Endothelial cell of umbilical vein (primary cell): ENCODE measurements around the gene CMC2. TPM values are rescaled to one million over a fixed set of nuclear protein-coding genes. Genes with fewer than 3 reads are reported as not detected.
A peak's percentile ranks its signal among the peaks of the same experiment; 100 is the strongest.

Experiments
- BruUV-seq: library from RNA; stranded (reverse); fragments of 400-500 nt; replicated peaks from 2 replicates; lab custom pipeline; 2021; lab: Mats Ljungman, UMichigan
- CTCF ChIA-PET: fragments of 300-600, 350-600 bp; sonication (Branson Sonifier 250); formaldehyde crosslinking; loops from one replicate; lab custom pipeline; 2021; ENCODE audit warnings: antibody characterized with exemption, inconsistent platforms; lab: Charles Lee
- POLR2A ChIA-PET: fragments of 300-600, 350-600 bp; sonication (Branson Sonifier 250); formaldehyde crosslinking; loops from one replicate; lab custom pipeline; 2021; ENCODE audit warnings: antibody characterized with exemption, inconsistent platforms; lab: Charles Lee
- DNase-seq: peaks from one replicate; pipeline ENCODE4 v3.0.0-alpha.2; 2011; ENCODE audit warnings: low read depth, low spot score
- FAIRE-seq: peaks from 2 replicates; lab custom pipeline; 2011; peaks lifted over from hg19 to GRCh38; lab: Jason Lieb, UNC
- H2AFZ ChIP-seq: 2 replicates; pipeline ENCODE4 v1.6.0; 2012; ENCODE audit warnings: low read depth, low read length, control low read depth, inconsistent platforms
- H3K27ac ChIP-seq: 2 replicates; pipeline ENCODE4 v1.5.1; 2011; ENCODE audit warnings: low read depth, mild to moderate bottlenecking, control low read depth, low read length, moderate library complexity; ENCODE audit not compliant: insufficient read depth
- H3K27me3 ChIP-seq, 2 experiments: 2 replicates each; pipeline versions ENCODE4 v1.6.0 to v1.6.1; 2011; ENCODE audit warnings: low read length in 2 of 2, mixed read lengths in 1 of 2; ENCODE audit not compliant: control insufficient read depth in 2 of 2, insufficient read depth in 2 of 2
- H3K36me3 ChIP-seq, 2 experiments: 2 replicates in 1 of 2; 3 replicates in 1 of 2; pipeline ENCODE4 v1.5.1; 2011; ENCODE audit warnings: low read length in 2 of 2, mild to moderate bottlenecking in 1 of 2, moderate library complexity in 1 of 2; ENCODE audit not compliant: control insufficient read depth in 2 of 2, insufficient read depth in 2 of 2; ENCODE audit errors: extremely low read depth in 1 of 2
- H3K4me1 ChIP-seq: 3 replicates; pipeline ENCODE4 v1.5.1; 2011; ENCODE audit warnings: mild to moderate bottlenecking, low read length; ENCODE audit not compliant: control insufficient read depth, insufficient read depth; ENCODE audit errors: extremely low read depth
- H3K4me2 ChIP-seq: 2 replicates; pipeline ENCODE4 v1.6.1; 2011; ENCODE audit warnings: low read length, control low read depth, mixed read lengths; ENCODE audit not compliant: insufficient read depth
- H3K4me3 ChIP-seq, 3 experiments: fragments of 200-600 bp in 1 of 3; sonication (generic), shearing (Covaris generic) in 1 of 3; replicated peaks in 1 of 3; 2 replicates each; pipeline ENCODE4 v1.5.1; 2011 to 2016; ENCODE audit warnings: control low read depth in 3 of 3, low read length in 3 of 3, mild to moderate bottlenecking in 2 of 3, inconsistent platforms in 1 of 3, low read depth in 1 of 3, moderate library complexity in 1 of 3; ENCODE audit not compliant: insufficient read depth in 1 of 3
- H3K79me2 ChIP-seq: 2 replicates; pipeline ENCODE4 v1.6.0; 2012; ENCODE audit warnings: low read length, inconsistent platforms; ENCODE audit not compliant: control insufficient read depth, insufficient read depth
- H3K9ac ChIP-seq: replicated peaks from 2 replicates; pipeline ENCODE3; 2011; ENCODE audit warnings: low read length, control low read depth; ENCODE audit not compliant: insufficient read depth; ENCODE audit errors: extremely low read depth
- H3K9me1 ChIP-seq: replicated peaks from 3 replicates; pipeline ENCODE4 v1.6.0; 2011; ENCODE audit warnings: mild to moderate bottlenecking, low read length; ENCODE audit not compliant: control insufficient read depth, insufficient read depth; ENCODE audit errors: extremely low read depth
- H3K9me3 ChIP-seq: replicated peaks from 2 replicates; pipeline ENCODE4 v1.5.1; 2012; ENCODE audit warnings: low read length, inconsistent platforms; ENCODE audit not compliant: control insufficient read depth, insufficient read depth
- H4K20me1 ChIP-seq: replicated peaks from 2 replicates; pipeline ENCODE3; 2011; ENCODE audit warnings: mild to moderate bottlenecking, low read length; ENCODE audit not compliant: control insufficient read depth, insufficient read depth; ENCODE audit errors: extremely low read depth
- FOS ChIP-seq: IDR thresholded peaks from 2 replicates; pipeline ENCODE4 v1.6.1; 2011; ENCODE audit warnings: mild to moderate bottlenecking, low read length, moderate library complexity, borderline replicate concordance; ENCODE audit not compliant: insufficient read depth
- JUN ChIP-seq: IDR thresholded peaks from 2 replicates; pipeline ENCODE4 v1.6.1; 2011; ENCODE audit warnings: borderline replicate concordance, low read depth; ENCODE audit not compliant: insufficient read length, insufficient read depth
- MAX ChIP-seq: IDR thresholded peaks from 2 replicates; pipeline ENCODE4 v1.6.1; 2011; ENCODE audit not compliant: insufficient read depth, insufficient read length
- dilution Hi-C: fragments of 300-500 bp; cut with MboI; formaldehyde crosslinking; loops from one replicate; pipeline ENCODE4 v1.15.0; 2019; ENCODE audit warnings: low sequenced_read_pairs; ENCODE audit not compliant: extremely low pct_ligation_motif_present
- intact Hi-C: fragments of 100-400 bp; cut with micrococcal nuclease; formaldehyde crosslinking; loops from one replicate; pipeline ENCODE4 v1.10.0; 2022
- polyA plus RNA-seq, 4 experiments: library from polyadenylated mRNA; depleted of rRNA in 3 of 4; stranded (reverse) in 3 of 4; unstranded in 1 of 4; fragments of >200 nt; gene quantifications; 2 replicates each; pipeline versions ENCODE4 v1.2.1 to v1.2.3, GENCODE V29; 2011 to 2012; ENCODE audit warnings: missing spikeins in 1 of 4
- total RNA-seq: library from RNA; stranded (reverse); gene quantifications from 2 replicates; pipeline ENCODE4 v1.2.3, GENCODE V29; 2021

The CMC2 gene
- total and polyA plus RNA-seq, 2 donors (not counting 3 experiments of a cell fraction or from before 2014, with no cell fraction given) = 97.8 to 216 TPM

- BruUV-seq = no TSS peak
- Histone ChIP-seq H2AFZ (peak overlapping the region; percentile 34), H3K4me1 (peaks cover 31% of the 10 kb centered on the region), H3K4me2 (peak overlapping the region; percentile 76), H3K27me3 (no peaks in the 10 kb centered on the region), H4K20me1 (no peaks in the 10 kb centered on the region), H3K4me3 (peak overlapping the region in 2 of 3 experiments; percentile 8 to 51), H3K79me2 (peaks cover 94% of the 10 kb centered on the region), H3K27ac (peak overlapping the region; percentile 51), H3K36me3 (no peaks in the 10 kb centered on the region), H3K9ac (peak overlapping the region; percentile 51), H3K9me3 (no peaks in the 10 kb centered on the region), H3K9me1 (no peaks in the 10 kb centered on the region)
- dilution Hi-C loops (no loop called here), intact Hi-C loops (loop anchor here (1.0 kb wide), 1 partner anchor 11 kb away; the partner anchor contains the start of gene CENPN)
- DNase-seq = peak; percentile 29
- POLR2A ChIA-PET = interaction anchor here (2.1 kb wide), 1 partner anchor 10 kb away, joined by 7 read pairs; the partner anchor contains the start of genes CENPN and CMC2
- CTCF ChIA-PET = interaction anchor here (0.6 to 2.0 kb wide), 8 partner anchors 9 to 48 kb away, joined by 3 to 13 read pairs (median 5); partner anchors contain the start of genes ATMIN, CENPN and CMC2
- no peak for TF ChIP-seq JUN
- FAIRE-seq = no peak
These were observed 10.0 kb downstream of the CMC2 start for GRCh38 chr16:80996688-80997138.

GRCh38 chr16:80994451-80994850 is 12.2 kb downstream of the CMC2 start:
- ChIA-PET POLR2A (no interaction called here), CTCF (interaction anchor here (1.1 to 3.3 kb wide), 6 partner anchors 9 to 45 kb away, joined by 3 to 38 read pairs (median 10); partner anchors contain the start of gene ATMIN)
- Histone ChIP-seq H3K4me3 (no peak overlapping the region), H3K79me2 (peaks cover 89% of the 10 kb centered on the region), H2AFZ (no peak overlapping the region), H3K4me2 (peak overlapping the region; percentile 17), H3K4me1 (peaks cover 31% of the 10 kb centered on the region), H3K9me1 (no peaks in the 10 kb centered on the region), H3K9ac (no peak overlapping the region), H3K9me3 (no peaks in the 10 kb centered on the region), H3K27me3 (no peaks in the 10 kb centered on the region), H3K27ac (peak overlapping the region; percentile 23), H4K20me1 (no peaks in the 10 kb centered on the region), H3K36me3 (no peaks in the 10 kb centered on the region)
- FAIRE-seq (no peak), DNase-seq (no peak)
- dilution Hi-C loops (no loop called here), intact Hi-C loops (no loop called here)
- no TSS peak for BruUV-seq
- no peak for TF ChIP-seq MAX
- TF ChIP-seq FOS = peak; percentile 21
